ENCODE results near the gene PHRF1. TPM values are rescaled to one million over a fixed set of nuclear protein-coding genes. Genes with fewer than 3 reads are reported as not detected.
A peak's percentile ranks its signal among the peaks of the same experiment; 100 is the strongest.

PHRF1 gene
- total RNA-seq, 1 experiment from 2014 or later: 48.9 TPM

DNA sequence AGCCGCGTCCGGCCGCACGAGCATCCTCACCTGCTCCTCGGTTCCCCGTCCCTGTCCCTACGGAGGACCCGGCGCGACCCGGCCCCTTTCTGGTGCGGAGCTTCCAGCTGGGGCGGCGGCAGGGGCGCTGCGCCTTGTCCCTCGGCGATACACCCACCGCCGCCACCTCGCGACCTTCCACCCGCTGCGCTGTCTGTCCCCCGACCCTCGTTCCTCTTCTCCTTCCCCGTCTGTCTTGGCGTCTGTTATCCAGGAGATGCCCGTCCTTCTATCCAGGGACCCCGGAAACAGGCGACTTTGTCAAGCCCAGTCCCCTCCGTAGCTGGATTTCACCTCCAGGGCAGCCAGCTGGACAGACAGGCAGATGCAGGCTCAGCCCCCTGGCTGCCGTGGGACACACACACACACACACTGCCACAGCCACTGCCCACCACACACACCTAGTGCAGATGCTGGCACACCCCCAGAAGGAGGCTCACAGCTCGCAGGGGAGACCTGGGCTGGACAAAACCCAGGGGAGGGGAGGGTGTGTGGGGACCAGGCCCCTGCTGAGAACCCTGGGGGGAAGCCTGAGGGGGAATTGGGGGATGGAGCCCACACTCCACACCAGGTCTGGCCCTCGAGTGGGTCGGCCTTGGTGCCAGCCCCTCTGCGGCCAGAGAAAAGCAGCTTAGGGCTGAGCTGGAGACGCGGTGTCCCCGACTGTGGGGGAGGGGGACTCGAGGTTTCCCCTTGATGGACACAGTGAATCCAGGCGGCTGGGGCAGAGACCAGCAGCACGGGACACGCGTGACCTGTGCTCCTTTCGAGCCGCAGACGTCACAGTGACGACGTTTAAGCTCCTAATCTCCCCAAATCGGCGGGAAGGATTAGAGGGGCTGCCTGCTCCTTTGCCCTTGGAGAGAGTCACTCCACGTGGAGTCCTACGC lies 61.6 kb downstream of the PHRF1 start:
- Histone ChIP-seq H2BK5ac (ENCODE audit: insufficient read length, low read length) (no peak overlapping the region), H3K79me2 (ENCODE audit: insufficient read depth, low read length) (no peaks in the 10 kb centered on the region), H3K4ac (ENCODE audit: low read depth, low read length) (no peak overlapping the region; the same call in 1 of the 2 replicates), H2BK15ac (ENCODE audit: low read depth, low read length) (no peak overlapping the region), H4K8ac (replicated peaks; ENCODE audit: insufficient read length, low read depth, low read length) (no peak overlapping the region), H3T11ph (ENCODE audit: low read length) (no peak overlapping the region), H3K56ac (ENCODE audit: insufficient read length, low read depth, low read length) (no peak overlapping the region), H2AK5ac (ENCODE audit: insufficient read length, low read length) (no peak overlapping the region), H3K9me3 (ENCODE audit: control insufficient read depth, low read depth, low read length) (no peaks in the 10 kb centered on the region), H3K27me3 (ENCODE audit: insufficient read depth, low read length) (peaks cover 33% of the 10 kb centered on the region), H2BK20ac (ENCODE audit: low read depth, low read length, poor library complexity, severe bottlenecking) (no peak overlapping the region), H3K23me2 (ENCODE audit: insufficient read length, low read depth, low read length, poor library complexity, severe bottlenecking) (peaks cover 19% of the 10 kb centered on the region), H3K4me1 (ENCODE audit: insufficient read depth, low read length) (no peaks in the 10 kb centered on the region; the same call in 1 of the 2 replicates), H2BK12ac (ENCODE audit: insufficient read length, low read depth, low read length) (no peak overlapping the region), H3K79me1 (ENCODE audit: insufficient read depth, low read depth, low read length, poor library complexity, severe bottlenecking) (no peaks in the 10 kb centered on the region), H3K18ac (ENCODE audit: insufficient read length, low read depth, low read length) (peak overlapping the region; percentile 39), H2AFZ (ENCODE audit: low read length) (no peak overlapping the region), H2BK120ac (ENCODE audit: low read depth, low read length, poor library complexity, severe bottlenecking) (no peak overlapping the region), H4K20me1 (ENCODE audit: control insufficient read depth, insufficient read depth, insufficient read length) (no peaks in the 10 kb centered on the region), H3K27ac (ENCODE audit: insufficient read length, low read depth, low read length) (no peak overlapping the region), H3K14ac (ENCODE audit: insufficient read depth, low read length) (peak overlapping the region; percentile 73; the same call in 1 of the 2 replicates), H3K4me2 (ENCODE audit: insufficient read depth, insufficient read length, low read length) (peak overlapping the region; percentile 33), H3K9ac (ENCODE audit: extremely low read depth, insufficient read length, low read length) (no peak overlapping the region), H4K5ac (ENCODE audit: insufficient read length, low read depth, low read length) (no peak overlapping the region), H3K23ac (ENCODE audit: insufficient read length, low read depth, low read length) (no peak overlapping the region), H4K91ac (ENCODE audit: insufficient read length, low read depth, low read length) (no peak overlapping the region)
- H3K4me1 Mint-ChIP-seq: peaks cover 18 to 28% of the 10 kb centered on the region in 2 experiments
- peaks cover 0 to 14% (median 0%) of the 10 kb centered on the region in 3 experiments; a peak in 3 of 7 replicates for H3K36me3 Mint-ChIP-seq (ENCODE audit: insufficient read depth in 1 of 3, low read depth in 3 of 3)
- no peak for DNase-seq
- no CpG with 5 or more reads among the region's 55 CpGs for WGBS (ENCODE audit: extremely low coverage, insufficient read length, low lambda C conversion rate)
- peaks cover 56% of the 10 kb centered on the region for H3K27me3 Mint-ChIP-seq (ENCODE audit: low read depth)
- H3K4me3 Mint-ChIP-seq: peak overlapping the region; percentile 66 to 80
- H3K27ac Mint-ChIP-seq: no peak overlapping the region; a peak in 1 of 7 replicates
- no peak for TF ChIP-seq CTCF (conservative IDR thresholded peaks at IDR 0.05)
- H3K9me3 Mint-ChIP-seq: no peaks in the 10 kb centered on the region; a peak in 2 of 5 replicates
